ENCODE measurements around the gene NRXN2. TPM values are rescaled to one million over a fixed set of nuclear protein-coding genes. Genes with fewer than 3 reads are reported as not detected.

NRXN2 gene
- total RNA-seq, 1 donor from 2014 or later = 10.0 TPM

DNA sequence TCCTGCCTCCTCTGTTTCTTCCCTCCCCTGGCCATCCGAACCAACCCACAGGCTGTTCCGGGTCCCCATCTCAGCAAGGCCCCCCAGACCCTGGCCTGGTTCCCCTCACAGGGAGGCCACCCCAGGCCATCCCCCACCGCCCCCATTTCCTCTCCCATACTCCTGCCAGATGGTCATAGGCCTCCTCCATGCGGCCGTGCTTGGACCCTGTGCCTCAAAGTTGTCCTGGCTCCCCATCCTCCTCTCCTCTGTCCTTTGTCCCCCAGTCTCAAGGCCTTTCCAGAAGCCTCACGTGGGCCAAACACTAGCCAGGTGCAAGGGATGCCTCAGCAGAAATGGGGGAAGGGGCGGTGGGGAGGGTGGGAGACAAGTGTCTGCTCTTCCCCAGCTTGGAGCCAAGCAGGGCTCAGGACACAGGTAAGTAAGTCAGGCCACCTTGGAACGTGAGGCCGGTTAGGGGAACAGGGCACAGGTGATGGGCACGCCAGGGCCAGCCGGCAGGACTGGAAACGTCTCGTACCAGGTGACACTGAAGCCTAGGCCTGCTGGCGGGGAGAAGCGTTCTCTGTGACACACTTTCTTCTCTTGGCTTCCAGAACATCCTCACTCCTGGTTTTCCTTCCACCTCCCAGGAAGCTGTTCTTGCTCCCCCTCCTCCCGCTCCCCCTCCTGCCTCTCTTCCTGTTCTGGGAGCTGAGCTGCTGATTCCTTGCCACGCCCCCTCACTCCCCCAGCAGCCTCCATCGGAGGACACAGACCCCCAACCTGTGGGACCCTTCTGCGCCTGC is 163.5 kb downstream of the NRXN2 start:
- Mint-ChIP-seq H3K27me3 (ENCODE audit: low read depth) (no peaks in the 10 kb centered on the region), H3K4me3 (no peak overlapping the region), H3K36me3 (ENCODE audit: low read depth) (no peaks in the 10 kb centered on the region), H3K27ac (ENCODE audit: unreplicated experiment) (peak overlapping the region; percentile 86), H3K4me1 (peaks cover 23% of the 10 kb centered on the region), H3K9me3 (no peaks in the 10 kb centered on the region)
- TF ChIP-seq, protein P1, sequence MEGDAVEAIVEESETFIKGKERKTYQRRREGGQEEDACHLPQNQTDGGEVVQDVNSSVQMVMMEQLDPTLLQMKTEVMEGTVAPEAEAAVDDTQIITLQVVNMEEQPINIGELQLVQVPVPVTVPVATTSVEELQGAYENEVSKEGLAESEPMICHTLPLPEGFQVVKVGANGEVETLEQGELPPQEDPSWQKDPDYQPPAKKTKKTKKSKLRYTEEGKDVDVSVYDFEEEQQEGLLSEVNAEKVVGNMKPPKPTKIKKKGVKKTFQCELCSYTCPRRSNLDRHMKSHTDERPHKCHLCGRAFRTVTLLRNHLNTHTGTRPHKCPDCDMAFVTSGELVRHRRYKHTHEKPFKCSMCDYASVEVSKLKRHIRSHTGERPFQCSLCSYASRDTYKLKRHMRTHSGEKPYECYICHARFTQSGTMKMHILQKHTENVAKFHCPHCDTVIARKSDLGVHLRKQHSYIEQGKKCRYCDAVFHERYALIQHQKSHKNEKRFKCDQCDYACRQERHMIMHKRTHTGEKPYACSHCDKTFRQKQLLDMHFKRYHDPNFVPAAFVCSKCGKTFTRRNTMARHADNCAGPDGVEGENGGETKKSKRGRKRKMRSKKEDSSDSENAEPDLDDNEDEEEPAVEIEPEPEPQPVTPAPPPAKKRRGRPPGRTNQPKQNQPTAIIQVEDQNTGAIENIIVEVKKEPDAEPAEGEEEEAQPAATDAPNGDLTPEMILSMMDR (conservative IDR thresholded peaks at IDR 0.05) = no peak
- no peak for DNase-seq (ENCODE audit: low read depth, low spot score)

DNA sequence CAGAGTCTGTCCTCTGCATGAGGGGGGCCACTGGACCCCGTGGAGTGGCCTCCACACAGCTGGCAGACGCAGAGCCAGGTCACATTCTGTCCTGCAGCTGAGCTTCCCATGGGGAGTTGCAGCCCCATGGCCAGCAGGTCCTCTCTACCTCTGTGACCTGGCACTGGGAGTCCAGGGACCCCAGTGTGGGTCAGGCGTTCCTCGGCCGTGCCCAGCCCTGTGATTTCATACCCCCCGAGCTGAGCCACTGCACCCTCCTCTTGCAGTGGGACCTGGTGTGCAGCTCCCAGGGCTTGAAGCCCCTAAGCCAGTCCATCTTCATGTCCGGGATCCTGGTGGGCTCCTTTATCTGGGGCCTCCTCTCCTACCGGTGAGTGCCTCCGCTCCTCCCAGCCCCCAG is 164.1 kb downstream of the NRXN2 start:
- H3K9me3 Mint-ChIP-seq = no peaks in the 10 kb centered on the region
- no peaks in the 10 kb centered on the region for H3K36me3 Mint-ChIP-seq (ENCODE audit: low read depth)
- no peaks in the 10 kb centered on the region for H3K27me3 Mint-ChIP-seq (ENCODE audit: low read depth)
- TF ChIP-seq, protein P1 (conservative IDR thresholded peaks at IDR 0.05) = no peak
- no peak overlapping the region for H3K27ac Mint-ChIP-seq (ENCODE audit: unreplicated experiment)
- H3K4me3 Mint-ChIP-seq = no peak overlapping the region
- no peak for DNase-seq (ENCODE audit: low read depth, low spot score)
- peaks cover 23% of the 10 kb centered on the region for H3K4me1 Mint-ChIP-seq

DNA sequence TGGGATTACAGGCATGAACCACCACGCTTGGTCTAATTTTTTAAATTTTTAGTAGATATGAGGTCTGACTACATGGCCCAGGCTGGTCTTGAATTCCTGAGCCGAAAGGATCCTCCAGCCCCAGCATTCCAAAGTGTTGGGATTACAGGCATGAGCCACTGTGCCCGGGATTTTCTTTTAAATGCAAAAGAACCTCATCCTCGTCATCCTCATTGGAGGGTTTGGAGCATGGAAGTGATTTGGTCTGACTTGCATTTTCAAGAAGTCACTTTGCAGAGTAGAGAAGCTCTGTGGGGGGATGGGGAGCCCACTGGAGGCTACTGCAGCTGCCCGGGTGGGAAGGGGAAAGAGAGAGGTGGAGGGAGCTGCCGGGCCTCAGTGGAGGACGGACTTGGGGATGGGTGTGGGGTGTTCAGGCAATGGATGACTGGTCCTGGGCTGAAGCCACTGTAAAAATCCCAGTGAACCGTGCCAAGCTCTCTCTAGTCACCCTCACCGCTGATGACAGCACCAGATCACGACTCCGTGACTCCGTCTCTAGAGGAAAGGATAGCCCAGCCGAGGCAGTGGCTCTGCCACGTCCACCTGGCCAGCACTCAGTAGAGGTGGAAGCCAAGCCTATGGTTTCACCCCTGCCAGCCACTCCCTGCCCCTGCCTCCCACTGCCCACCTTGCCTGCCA is 164.8 kb downstream of the NRXN2 start:
- H3K4me1 Mint-ChIP-seq = peaks cover 28% of the 10 kb centered on the region
- no peaks in the 10 kb centered on the region for H3K9me3 Mint-ChIP-seq
- no peak overlapping the region for H3K27ac Mint-ChIP-seq (ENCODE audit: unreplicated experiment)
- no peak overlapping the region for H3K4me3 Mint-ChIP-seq
- no peaks in the 10 kb centered on the region for H3K36me3 Mint-ChIP-seq (ENCODE audit: low read depth)
- H3K27me3 Mint-ChIP-seq (ENCODE audit: low read depth) = no peaks in the 10 kb centered on the region
- TF ChIP-seq, protein P1 (conservative IDR thresholded peaks at IDR 0.05) = no peak
- DNase-seq (ENCODE audit: low read depth, low spot score) = no peak

DNA sequence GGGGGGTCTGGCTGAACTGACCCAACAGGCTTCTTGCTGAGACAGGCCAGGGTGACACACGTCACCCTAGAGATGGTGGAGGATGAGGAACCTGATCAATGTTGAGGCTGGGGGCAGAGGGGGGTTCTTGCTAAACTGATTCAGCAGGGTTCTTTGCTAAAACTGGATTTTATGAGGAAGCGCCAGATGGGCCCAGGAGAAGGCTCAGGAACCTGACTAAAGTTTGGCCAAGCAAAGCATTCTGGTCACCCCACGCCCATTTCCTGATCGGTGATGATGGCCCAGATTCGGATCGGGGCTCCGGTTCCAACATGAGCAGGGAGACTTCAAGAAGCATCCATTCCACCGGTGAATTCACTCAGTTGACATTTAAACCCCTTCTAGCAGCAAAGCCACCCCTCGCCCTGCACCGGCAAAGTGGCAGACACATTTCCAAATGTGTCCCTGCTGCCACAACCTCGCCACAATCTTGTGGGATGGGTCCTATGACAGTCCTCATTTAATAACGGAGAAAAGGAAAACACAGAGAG is 166.2 kb downstream of the NRXN2 start:
- H3K27me3 Mint-ChIP-seq (ENCODE audit: low read depth) = peaks cover 2% of the 10 kb centered on the region
- H3K27ac Mint-ChIP-seq (ENCODE audit: unreplicated experiment) = peak overlapping the region; percentile 43
- no peak for DNase-seq (ENCODE audit: low read depth, low spot score)
- H3K4me3 Mint-ChIP-seq = no peak overlapping the region
- H3K9me3 Mint-ChIP-seq = peaks cover 7% of the 10 kb centered on the region
- H3K4me1 Mint-ChIP-seq = peaks cover 28% of the 10 kb centered on the region
- TF ChIP-seq, protein P1 (conservative IDR thresholded peaks at IDR 0.05) = no peak
- H3K36me3 Mint-ChIP-seq (ENCODE audit: low read depth) = peaks cover 2% of the 10 kb centered on the region

Other genes starting within 250 kb of the NRXN2 start
- gene SLC22A11, start 167.3 kb downstream of the NRXN2 start, total RNA-seq = 0.21 TPM in 1 of 2 replicates, not detected in the other
- gene SLC22A12, start 132.0 kb downstream of the NRXN2 start, total RNA-seq = not detected in 2 replicates
- 0.93 and 1.5 TPM in 2 replicates for gene RASGRP2, start 20.9 kb upstream of the NRXN2 start, total RNA-seq
- gene PYGM, start 36.8 kb upstream of the NRXN2 start, total RNA-seq = 1.2 TPM in 2 replicates
- gene SF1, start 55.3 kb upstream of the NRXN2 start, total RNA-seq = 578 and 592 TPM in 2 replicates
- 13.1 and 14.6 TPM in 2 replicates for gene MAP4K2, start 80.0 kb upstream of the NRXN2 start, total RNA-seq
- 54.8 and 57.9 TPM in 2 replicates for gene MEN1, start 87.4 kb upstream of the NRXN2 start, total RNA-seq
- 3.0 and 3.5 TPM in 2 replicates for gene CDC42BPG, start 121.5 kb upstream of the NRXN2 start, total RNA-seq
- 74.2 and 77.2 TPM in 2 replicates for gene EHD1, start 155.4 kb upstream of the NRXN2 start, total RNA-seq
- gene ATG2A, start 194.0 kb upstream of the NRXN2 start, total RNA-seq = 24.1 and 24.8 TPM in 2 replicates
- 13.4 and 16.5 TPM in 2 replicates for gene PPP2R5B, start 201.5 kb upstream of the NRXN2 start, total RNA-seq
- gene GPHA2, start 212.7 kb upstream of the NRXN2 start, total RNA-seq = not detected in 2 replicates
- not detected in 2 replicates for gene MAJIN, start 248.9 kb upstream of the NRXN2 start, total RNA-seq